ENCODE results near the gene VEGFB.

The VEGFB gene

GRCh38 chr11:64258946-64259532, 24.7 kb downstream of the VEGFB start:
- in situ Hi-C loops (cut with MboI; ENCODE audit: low sequenced_read_pairs): no loop called here

- in situ Hi-C loops (cut with MboI; ENCODE audit: low sequenced_read_pairs): no loop called here
Observed at GRCh38 chr11:64259533-64260067, 25.2 kb downstream of the VEGFB start.

- in situ Hi-C loops (cut with MboI; ENCODE audit: low sequenced_read_pairs): no loop called here
Observed at GRCh38 chr11:64260147-64260708, 25.8 kb downstream of the VEGFB start.

GRCh38 chr11:64261556-64262080, 27.2 kb downstream of the VEGFB start:
- in situ Hi-C loops (cut with MboI; ENCODE audit: low sequenced_read_pairs): no loop called here

DNA sequence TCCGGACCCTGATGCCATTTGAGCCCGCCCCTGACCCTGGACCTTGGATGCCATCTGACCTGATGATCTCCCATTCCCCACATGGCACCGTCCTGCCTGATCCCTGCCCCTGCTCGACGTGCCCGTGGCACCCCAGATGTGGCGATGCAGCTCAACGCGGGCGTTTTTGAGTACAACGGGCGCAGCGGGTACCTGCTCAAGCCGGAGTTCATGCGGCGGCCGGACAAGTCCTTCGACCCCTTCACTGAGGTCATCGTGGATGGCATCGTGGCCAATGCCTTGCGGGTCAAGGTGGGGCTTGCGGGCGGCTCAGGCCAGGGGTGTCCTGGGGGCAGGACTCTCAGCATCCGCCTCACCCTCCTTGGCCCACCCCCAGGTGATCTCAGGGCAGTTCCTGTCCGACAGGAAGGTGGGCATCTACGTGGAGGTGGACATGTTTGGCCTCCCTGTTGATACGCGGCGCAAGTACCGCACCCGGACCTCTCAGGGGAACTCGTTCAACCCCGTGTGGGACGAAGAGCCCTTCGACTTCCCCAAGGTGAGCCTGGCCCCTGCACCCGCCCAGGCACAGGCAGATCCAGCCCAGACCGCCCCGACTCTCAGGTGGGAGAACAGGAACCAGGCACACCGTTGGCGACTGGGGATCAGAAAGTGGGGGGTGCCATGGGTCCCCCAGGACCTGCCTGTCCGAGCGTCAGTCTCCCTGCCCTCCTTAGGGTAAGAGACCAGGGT, 28.1 kb downstream of the VEGFB start:
- in situ Hi-C loops (cut with MboI; ENCODE audit: low sequenced_read_pairs): no loop called here

- in situ Hi-C loops (cut with MboI; ENCODE audit: low sequenced_read_pairs): no loop called here
Observed at GRCh38 chr11:64263021-64263946, 28.9 kb downstream of the VEGFB start.

DNA sequence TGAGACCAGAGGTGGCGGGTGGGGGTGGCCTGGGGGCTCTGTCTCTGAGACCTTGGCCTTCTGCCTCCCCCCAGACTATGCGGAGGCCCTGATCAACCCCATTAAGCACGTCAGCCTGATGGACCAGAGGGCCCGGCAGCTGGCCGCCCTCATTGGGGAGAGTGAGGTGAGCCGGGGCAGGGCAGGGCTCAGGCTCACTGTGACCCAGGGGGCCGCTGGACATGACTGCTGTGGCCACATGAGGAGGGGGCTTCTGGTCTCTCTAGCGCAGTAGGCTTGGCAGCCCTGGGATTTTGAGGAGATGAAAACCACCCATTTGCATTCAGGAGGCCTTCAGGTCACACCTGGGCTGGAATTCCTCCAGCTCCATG, 29.5 kb downstream of the VEGFB start:
- in situ Hi-C loops (cut with MboI; ENCODE audit: low sequenced_read_pairs): no loop called here

DNA sequence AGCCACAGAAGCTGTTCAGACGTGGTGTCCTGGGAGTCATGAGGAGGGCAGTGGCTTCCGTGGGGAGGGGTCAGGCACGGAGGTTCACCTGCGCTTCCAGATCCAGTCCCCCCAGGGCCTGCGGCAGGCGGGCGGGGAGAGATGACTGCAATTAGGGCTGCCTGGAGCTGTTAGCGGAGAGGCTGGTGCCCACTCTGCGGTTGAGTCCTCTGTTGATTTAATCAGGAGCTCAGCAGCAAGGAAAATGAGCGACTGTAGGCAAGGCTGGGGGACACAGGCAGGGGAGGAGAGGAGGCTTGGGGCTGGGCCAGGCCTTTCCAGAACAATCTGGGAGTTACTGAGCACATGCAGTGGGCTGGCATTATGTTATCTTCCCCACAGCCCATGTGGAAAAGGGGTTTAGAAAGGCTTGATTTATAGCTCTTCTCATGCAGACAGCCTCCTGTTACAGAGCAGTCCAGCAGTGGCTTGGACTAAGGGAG, 30.0 kb downstream of the VEGFB start:
- in situ Hi-C loops (cut with MboI; ENCODE audit: low sequenced_read_pairs): no loop called here

DNA sequence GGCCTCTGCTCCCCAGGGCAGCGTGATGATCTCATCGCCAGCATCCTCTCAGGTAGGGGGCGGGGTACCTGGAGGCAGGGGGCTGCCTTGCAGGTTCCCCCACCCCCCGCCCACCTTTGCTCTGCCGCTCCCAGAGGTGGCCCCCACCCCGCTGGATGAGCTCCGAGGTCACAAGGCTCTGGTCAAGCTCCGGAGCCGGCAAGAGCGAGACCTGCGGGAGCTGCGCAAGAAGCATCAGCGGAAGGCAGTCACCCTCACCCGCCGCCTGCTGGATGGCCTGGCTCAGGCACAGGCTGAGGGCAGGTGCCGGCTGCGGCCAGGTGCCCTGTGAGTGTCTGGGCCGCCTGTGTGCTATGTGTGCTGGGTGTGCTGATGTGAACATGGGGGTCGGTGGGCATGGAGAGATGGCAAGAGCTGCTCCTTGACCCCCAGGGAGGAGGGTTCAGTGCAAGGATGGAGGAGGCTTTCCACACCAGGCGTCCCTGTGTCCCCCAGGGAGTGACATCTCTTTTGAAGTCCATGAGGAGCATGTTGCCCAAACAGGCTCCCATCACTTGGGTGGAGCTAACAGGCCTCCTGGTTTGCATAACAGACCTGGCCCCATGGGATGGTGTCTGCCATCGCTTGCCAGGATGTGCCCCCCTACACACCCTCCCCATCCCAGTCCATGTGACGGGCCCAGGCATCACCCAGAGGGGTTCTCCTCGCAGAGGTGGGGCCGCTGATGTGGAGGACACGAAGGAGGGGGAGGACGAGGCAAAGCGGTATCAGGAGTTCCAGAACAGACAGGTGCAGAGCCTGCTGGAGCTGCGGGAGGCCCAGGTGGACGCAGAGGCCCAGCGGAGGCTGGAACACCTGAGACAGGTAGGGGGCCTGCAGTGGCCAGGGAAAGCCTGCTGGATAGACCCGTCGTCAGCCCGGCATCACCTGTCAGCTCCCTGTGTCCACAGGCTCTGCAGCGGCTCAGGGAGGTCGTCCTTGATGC, 31.1 kb downstream of the VEGFB start:
- in situ Hi-C loops (cut with MboI; ENCODE audit: low sequenced_read_pairs): no loop called here

DNA sequence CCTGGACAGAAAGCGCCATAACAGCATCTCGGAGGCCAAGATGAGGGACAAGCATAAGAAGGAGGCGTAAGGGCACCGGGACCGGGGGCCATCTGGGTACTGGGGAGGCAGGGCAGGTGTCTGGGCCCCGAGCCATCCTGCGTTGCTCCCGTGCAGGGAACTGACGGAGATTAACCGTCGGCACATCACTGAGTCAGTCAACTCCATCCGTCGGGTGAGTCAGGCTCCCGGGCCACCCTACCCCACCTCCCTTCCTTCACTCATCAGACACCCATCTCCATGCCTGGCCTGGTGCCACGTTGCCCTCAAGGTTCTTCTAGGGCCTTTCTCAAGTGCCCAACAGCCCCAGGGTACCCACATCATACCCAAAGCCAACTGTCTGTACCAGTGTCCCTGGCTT, 32.0 kb downstream of the VEGFB start:
- in situ Hi-C loops (cut with MboI; ENCODE audit: low sequenced_read_pairs): no loop called here

DNA sequence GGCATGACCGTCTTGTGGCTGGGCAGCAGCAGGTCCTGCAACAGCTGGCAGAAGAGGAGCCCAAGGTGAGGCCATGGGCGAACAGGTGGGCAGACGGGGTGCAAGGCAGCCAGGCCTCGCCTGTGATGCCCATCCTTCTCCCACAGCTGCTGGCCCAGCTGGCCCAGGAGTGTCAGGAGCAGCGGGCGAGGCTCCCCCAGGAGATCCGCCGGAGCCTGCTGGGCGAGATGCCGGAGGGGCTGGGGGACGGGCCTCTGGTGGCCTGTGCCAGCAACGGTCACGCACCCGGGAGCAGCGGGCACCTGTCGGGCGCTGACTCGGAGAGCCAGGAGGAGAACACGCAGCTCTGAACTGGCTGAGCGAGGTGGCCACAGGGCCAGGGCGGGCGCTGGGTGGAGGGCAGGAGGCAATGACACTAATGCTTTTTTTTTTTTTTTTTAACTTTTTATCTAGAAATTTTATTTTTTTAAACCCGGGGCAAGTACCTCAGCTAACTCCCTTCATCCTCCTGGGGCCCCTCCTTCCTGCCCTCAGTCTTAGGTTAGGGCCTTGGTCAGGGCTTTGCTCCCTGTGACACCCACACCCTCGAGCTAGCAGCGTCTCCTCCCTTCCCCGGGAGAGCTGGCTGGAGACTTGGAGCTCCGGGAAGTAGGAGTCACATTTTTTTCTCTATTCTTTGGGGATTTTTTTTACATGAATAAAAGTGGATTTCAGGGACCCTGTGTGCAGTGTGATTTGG, 33.0 kb downstream of the VEGFB start:
- in situ Hi-C loops (cut with MboI; ENCODE audit: low sequenced_read_pairs): no loop called here

GRCh38 chr11:64268025-64268892, 33.9 kb downstream of the VEGFB start:
- in situ Hi-C loops (cut with MboI; ENCODE audit: low sequenced_read_pairs): no loop called here

DNA sequence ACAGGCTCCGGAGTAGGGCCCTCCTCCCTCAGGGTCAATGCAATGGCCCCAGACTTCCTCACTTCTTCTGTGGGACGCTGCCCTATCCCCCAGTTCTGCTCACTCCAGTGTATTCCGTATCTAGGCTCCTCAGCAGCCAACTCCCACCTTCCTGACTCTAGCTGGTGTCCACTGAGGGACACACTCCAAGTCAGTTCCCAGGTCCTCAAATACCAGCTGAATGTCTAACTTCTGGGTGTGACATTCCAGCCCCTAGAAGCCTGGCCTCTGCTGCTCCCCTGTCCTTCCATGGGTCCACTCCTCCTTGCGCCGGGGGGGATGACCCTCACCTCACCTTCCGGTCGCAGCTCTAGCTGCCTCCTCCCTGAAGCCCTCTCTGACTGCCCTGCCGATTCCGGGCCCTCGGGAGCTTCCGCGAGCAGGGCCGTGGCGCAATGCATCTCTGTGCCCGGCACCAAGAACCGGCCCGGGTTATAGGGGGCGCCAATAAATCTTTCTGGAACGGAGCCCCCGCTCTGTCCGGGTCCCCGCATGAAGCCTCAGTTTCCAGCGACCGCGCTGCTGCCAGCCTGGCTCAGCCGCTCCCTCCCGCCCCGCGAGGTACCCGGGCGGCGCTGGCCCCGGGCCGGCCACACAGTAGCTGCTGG, 34.6 kb downstream of the VEGFB start:
- in situ Hi-C loops (cut with MboI; ENCODE audit: low sequenced_read_pairs): no loop called here

GRCh38 chr11:64269540-64270220, 35.3 kb downstream of the VEGFB start:
- in situ Hi-C loops (cut with MboI; ENCODE audit: low sequenced_read_pairs): no loop called here

DNA sequence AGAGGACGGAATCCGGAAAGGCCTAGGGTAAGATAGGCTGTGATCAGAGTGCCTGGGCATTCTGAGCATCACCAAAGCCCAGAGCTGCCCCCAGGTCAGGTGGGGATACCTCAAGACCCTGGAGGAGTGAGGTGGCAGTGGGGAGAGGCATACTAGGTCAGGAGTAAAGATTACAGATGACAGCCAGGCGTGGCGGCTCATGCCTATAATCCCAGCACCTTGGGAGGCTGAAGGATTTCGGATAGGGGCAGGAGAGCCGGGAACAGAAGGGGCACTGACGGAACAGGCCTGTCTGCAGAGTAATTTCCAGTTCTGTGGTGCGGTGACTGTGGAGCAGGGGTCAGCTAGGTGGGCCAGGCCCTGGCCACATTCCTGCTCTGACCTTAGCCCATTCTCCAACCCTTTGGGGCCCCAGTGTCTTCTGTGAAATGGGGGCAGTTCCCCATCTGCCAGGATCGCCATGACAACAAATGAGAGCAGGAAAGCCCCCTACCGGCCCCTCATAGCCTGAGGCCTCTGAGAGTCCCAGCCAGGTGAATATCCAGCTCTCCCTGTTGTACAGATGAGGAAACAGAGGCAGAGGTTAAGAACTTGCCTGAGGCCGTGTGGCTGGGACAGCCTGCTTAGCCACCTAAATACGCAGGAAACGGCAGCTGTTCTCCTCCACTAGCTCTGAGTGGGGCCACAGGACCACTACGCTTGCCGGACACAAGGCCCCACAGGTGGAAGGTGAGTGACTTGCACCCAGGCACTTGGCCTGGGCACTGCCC, 40.8 kb downstream of the VEGFB start:
- in situ Hi-C loops (cut with MboI; ENCODE audit: low sequenced_read_pairs): no loop called here

GRCh38 chr11:64275841-64276240, 41.5 kb downstream of the VEGFB start:
- in situ Hi-C loops (cut with MboI; ENCODE audit: low sequenced_read_pairs): no loop called here

Data from HL-60/S4 treated with retinoic acid at 250 ng/mL for 4 days and 3 days (cell line).